Measurements from ENCODE around the gene KNSTRN. TPM values are rescaled to one million over a fixed set of nuclear protein-coding genes. Genes with fewer than 3 reads are reported as not detected.

KNSTRN gene
- total and polyA plus RNA-seq, 4 experiments from 2014 or later, result 1.0 to 8.8 (median 4.6) TPM

GRCh38 chr15:40369474-40369869, 13.0 kb upstream of the KNSTRN start:
- Histone ChIP-seq H3K27ac (ENCODE audit: low read depth, low read length) (no peak overlapping the region), H3K9me3 (ENCODE audit: control insufficient read depth in 1 of 2, low read length in 2 of 2) (no peaks in the 10 kb centered on the region), H3K27me3 (ENCODE audit: insufficient read depth, low read length) (no peaks in the 10 kb centered on the region), H3K4me1 (ENCODE audit: insufficient read depth, low read length) (peaks cover 24% of the 10 kb centered on the region), H3K4me3 (ENCODE audit: low read length in 2 of 2) (no peak overlapping the region), H3K36me3 (ENCODE audit: insufficient read depth, low read length) (no peaks in the 10 kb centered on the region)
- peak overlapping the region in 2 of 7 donors; percentile 31 to 73 for H3K27ac Mint-ChIP-seq
- intact Hi-C loops (cut with micrococcal nuclease), result loop anchor here (5.0 kb wide), 2 partner anchors 38 to 198 kb away; partner anchors contain the start of genes CCDC32, IVD and RPUSD2
- peaks cover 11 to 27% (median 18%) of the 10 kb centered on the region in 4 donors for H3K4me1 Mint-ChIP-seq
- ChIA-PET POLR2A (ENCODE audit: partially characterized antibody) (interaction anchor here (1.3 to 2.8 kb wide), 3 partner anchors 12 to 61 kb away, joined by 4 to 13 read pairs (median 4); partner anchors contain the start of genes DISP2 and PLCB2), CTCF (ENCODE audit: partially characterized antibody) (interaction anchor here (1.0 to 5.7 kb wide), 12 partner anchors 8 to 158 kb away, joined by 3 to 48 read pairs (median 4); partner anchors contain the start of genes BAHD1, CCDC9B, IVD and KNSTRN)
- peak overlapping the region in 3 of 8 donors; percentile 66 to 79 (median 70) for H3K4me3 Mint-ChIP-seq
- no peaks in the 10 kb centered on the region for H3K27me3 Mint-ChIP-seq
- no peaks in the 10 kb centered on the region for H3K9me3 Mint-ChIP-seq
- no peak for DNase-seq
- H3K36me3 Mint-ChIP-seq, result no peaks in the 10 kb centered on the region

- no peak overlapping the region for H3K4me3 ChIP-seq (ENCODE audit: low read length in 2 of 2)
- no peak for DNase-seq
- Mint-ChIP-seq H3K4me1 (peaks cover 11 to 27% (median 18%) of the 10 kb centered on the region in 4 donors), H3K27ac (peak overlapping the region in 1 of 7 donors; percentile 65), H3K27me3 (no peaks in the 10 kb centered on the region), H3K4me3 (no peak overlapping the region), H3K36me3 (no peaks in the 10 kb centered on the region), H3K9me3 (no peaks in the 10 kb centered on the region)
- intact Hi-C loops (cut with micrococcal nuclease), result loop anchor here (5.0 kb wide), 2 partner anchors 37 to 197 kb away; partner anchors contain the start of genes CCDC32, IVD and RPUSD2
- ChIA-PET POLR2A (ENCODE audit: partially characterized antibody) (interaction anchor here (1.4 kb wide), 1 partner anchor 12 kb away, joined by 4 read pairs; the partner anchor contains the start of gene DISP2), CTCF (ENCODE audit: partially characterized antibody) (interaction anchor here (0.6 to 5.7 kb wide), 8 partner anchors 7 to 61 kb away, joined by 3 to 48 read pairs (median 9); partner anchors contain the start of genes IVD and KNSTRN)
- no peaks in the 10 kb centered on the region for H3K36me3 ChIP-seq (ENCODE audit: insufficient read depth, low read length)
- H3K9me3 ChIP-seq (ENCODE audit: control insufficient read depth in 1 of 2, low read length in 2 of 2), result no peaks in the 10 kb centered on the region
- peaks cover 24% of the 10 kb centered on the region for H3K4me1 ChIP-seq (ENCODE audit: insufficient read depth, low read length)
- H3K27me3 ChIP-seq (ENCODE audit: insufficient read depth, low read length), result no peaks in the 10 kb centered on the region
- H3K27ac ChIP-seq (ENCODE audit: low read depth, low read length), result no peak overlapping the region
Measured at GRCh38 chr15:40369971-40370370, 12.6 kb upstream of the KNSTRN start.

DNA sequence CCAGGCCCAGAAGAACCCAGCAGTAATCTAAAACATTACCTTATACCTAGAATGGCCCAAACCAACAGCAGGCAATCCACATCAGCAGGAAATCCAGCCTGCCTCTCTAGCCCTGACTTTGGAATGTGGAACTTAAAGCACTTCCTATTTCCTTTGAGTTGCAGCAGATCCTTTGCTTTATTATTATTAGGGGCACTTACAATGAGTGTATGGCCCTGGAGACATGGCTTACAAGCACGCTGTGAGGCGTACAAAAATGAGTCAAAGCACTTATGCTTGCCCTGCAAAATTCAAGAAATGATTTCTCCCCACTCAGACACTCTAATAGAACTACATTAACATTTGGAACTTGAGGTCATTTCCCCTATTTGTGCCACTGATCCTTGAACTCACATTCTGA, 9.5 kb upstream of the KNSTRN start:
- Histone ChIP-seq H3K27ac (ENCODE audit: low read depth, low read length) (no peak overlapping the region), H3K27me3 (ENCODE audit: insufficient read depth, low read length) (no peaks in the 10 kb centered on the region), H3K36me3 (ENCODE audit: insufficient read depth, low read length) (no peaks in the 10 kb centered on the region), H3K4me1 (ENCODE audit: insufficient read depth, low read length) (peaks cover 3% of the 10 kb centered on the region), H3K9me3 (ENCODE audit: control insufficient read depth in 1 of 2, low read length in 2 of 2) (no peaks in the 10 kb centered on the region), H3K4me3 (ENCODE audit: low read length in 2 of 2) (no peak overlapping the region)
- DNase-seq, result no peak
- POLR2A ChIA-PET (ENCODE audit: partially characterized antibody), result no interaction called here
- Mint-ChIP-seq H3K4me3 (no peak overlapping the region), H3K36me3 (no peaks in the 10 kb centered on the region), H3K27ac (no peak overlapping the region), H3K4me1 (peaks cover 0 to 7% (median 2%) of the 10 kb centered on the region in 4 donors), H3K27me3 (no peaks in the 10 kb centered on the region), H3K9me3 (no peaks in the 10 kb centered on the region)
- CTCF ChIA-PET (ENCODE audit: partially characterized antibody), result interaction anchor here (1.9 to 3.0 kb wide), 3 partner anchors 30 to 50 kb away, joined by 8 to 10 read pairs (median 8); no protein-coding TSS in a partner anchor
- intact Hi-C loops (cut with micrococcal nuclease), result no loop called here

DNA sequence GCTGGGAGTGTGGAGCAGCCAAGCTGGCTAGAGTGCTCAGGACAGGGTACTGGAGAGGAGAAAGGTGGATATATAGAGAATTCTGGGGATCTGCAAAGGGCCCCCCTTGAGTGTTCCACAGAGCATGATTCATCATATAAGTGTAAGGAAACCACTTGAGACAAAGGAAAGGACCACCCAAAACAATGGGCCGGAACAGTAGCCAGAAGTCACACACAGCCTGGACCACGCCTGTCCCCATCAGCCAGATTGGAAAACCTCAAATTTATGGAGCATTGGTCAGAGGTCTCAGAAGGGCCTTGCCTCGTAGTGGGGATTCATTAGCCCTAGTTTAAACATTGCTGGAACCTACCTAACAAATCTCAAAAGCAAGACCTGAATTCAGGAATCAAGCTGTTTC, 4.9 kb upstream of the KNSTRN start:
- no peaks in the 10 kb centered on the region for H3K36me3 ChIP-seq (ENCODE audit: insufficient read depth, low read length)
- ChIA-PET POLR2A (ENCODE audit: partially characterized antibody) (no interaction called here), CTCF (ENCODE audit: partially characterized antibody) (interaction anchor here (3.0 kb wide), 1 partner anchor 9 kb away, joined by 11 read pairs; no protein-coding TSS in a partner anchor)
- Mint-ChIP-seq H3K27ac (no peak overlapping the region), H3K4me3 (no peak overlapping the region), H3K4me1 (peaks cover 2 to 6% (median 3%) of the 10 kb centered on the region in 4 donors), H3K27me3 (peaks cover 0 to 2% of the 10 kb centered on the region in 2 donors), H3K36me3 (no peaks in the 10 kb centered on the region), H3K9me3 (no peaks in the 10 kb centered on the region)
- H3K27me3 ChIP-seq (ENCODE audit: insufficient read depth, low read length), result no peaks in the 10 kb centered on the region
- intact Hi-C loops (cut with micrococcal nuclease), result no loop called here
- no peak overlapping the region for H3K4me3 ChIP-seq (ENCODE audit: low read length in 2 of 2)
- H3K27ac ChIP-seq (ENCODE audit: low read depth, low read length), result no peak overlapping the region
- no peaks in the 10 kb centered on the region for H3K9me3 ChIP-seq (ENCODE audit: control insufficient read depth in 1 of 2, low read length in 2 of 2)
- DNase-seq, result no peak
- H3K4me1 ChIP-seq (ENCODE audit: insufficient read depth, low read length), result peaks cover 3% of the 10 kb centered on the region

DNA sequence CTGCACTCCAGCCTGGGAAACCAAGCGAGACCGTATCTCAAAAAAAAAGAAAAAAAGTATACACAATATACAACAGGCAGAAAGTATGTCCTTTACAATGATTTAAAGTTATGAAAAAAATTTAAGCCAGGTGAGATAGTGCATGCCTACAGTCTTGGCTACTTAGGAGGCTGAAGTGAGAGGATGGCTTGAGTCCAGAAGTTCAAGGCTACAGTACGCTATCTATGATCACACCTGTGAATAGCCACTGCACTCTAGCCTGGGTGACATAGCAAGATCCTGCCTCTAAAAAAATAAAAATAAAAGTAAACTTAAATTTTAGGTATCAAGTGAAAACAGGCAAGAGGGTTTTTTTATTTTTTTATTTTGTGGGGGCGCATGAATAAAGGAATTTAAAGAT, 3.1 kb upstream of the KNSTRN start:
- Histone ChIP-seq H3K36me3 (ENCODE audit: insufficient read depth, low read length) (no peaks in the 10 kb centered on the region), H3K9me3 (ENCODE audit: control insufficient read depth in 1 of 2, low read length in 2 of 2) (no peaks in the 10 kb centered on the region), H3K27me3 (ENCODE audit: insufficient read depth, low read length) (no peaks in the 10 kb centered on the region), H3K4me3 (ENCODE audit: low read length in 2 of 2) (no peak overlapping the region), H3K27ac (ENCODE audit: low read depth, low read length) (no peak overlapping the region), H3K4me1 (ENCODE audit: insufficient read depth, low read length) (peaks cover 11% of the 10 kb centered on the region)
- POLR2A ChIA-PET (ENCODE audit: partially characterized antibody), result no interaction called here
- H3K9me3 Mint-ChIP-seq, result no peaks in the 10 kb centered on the region
- H3K4me1 Mint-ChIP-seq, result peaks cover 10 to 16% (median 15%) of the 10 kb centered on the region in 4 donors
- no peak for DNase-seq
- H3K4me3 Mint-ChIP-seq, result no peak overlapping the region
- CTCF ChIA-PET (ENCODE audit: partially characterized antibody), result interaction anchor here (5.8 kb wide), 1 partner anchor 10 kb away, joined by 48 read pairs; no protein-coding TSS in a partner anchor
- peaks cover 0 to 2% of the 10 kb centered on the region in 2 donors for H3K27me3 Mint-ChIP-seq
- peaks cover 0 to 2% of the 10 kb centered on the region in 2 donors for H3K36me3 Mint-ChIP-seq
- no peak overlapping the region for H3K27ac Mint-ChIP-seq
- intact Hi-C loops (cut with micrococcal nuclease), result no loop called here

DNA sequence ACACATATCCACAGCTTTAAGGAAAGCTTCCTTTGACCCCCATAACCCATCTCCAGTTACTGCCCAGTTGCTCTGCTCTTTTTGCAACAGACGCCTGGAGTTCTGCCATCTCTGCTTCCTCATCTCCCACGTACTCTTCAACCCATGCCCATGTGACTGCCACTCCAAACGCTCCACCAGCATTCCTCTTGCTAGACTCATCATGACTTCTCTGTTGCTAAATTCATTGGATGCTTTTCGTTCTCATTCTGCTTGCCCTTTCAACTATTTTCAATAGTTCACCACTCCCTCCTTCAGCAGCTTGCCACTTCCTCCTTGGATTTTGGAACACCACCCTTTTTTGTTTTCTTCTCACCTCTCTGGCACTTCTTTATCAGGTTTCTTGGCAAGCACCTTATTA, 2.7 kb upstream of the KNSTRN start:
- H3K27me3 Mint-ChIP-seq, result peaks cover 0 to 2% of the 10 kb centered on the region in 2 donors
- no peak for DNase-seq
- H3K9me3 ChIP-seq (ENCODE audit: control insufficient read depth in 1 of 2, low read length in 2 of 2), result no peaks in the 10 kb centered on the region
- H3K27ac Mint-ChIP-seq, result peak overlapping the region in 1 of 7 donors; percentile 12
- H3K36me3 ChIP-seq (ENCODE audit: insufficient read depth, low read length), result no peaks in the 10 kb centered on the region
- H3K27ac ChIP-seq (ENCODE audit: low read depth, low read length), result no peak overlapping the region
- ChIA-PET POLR2A (ENCODE audit: partially characterized antibody) (no interaction called here), CTCF (ENCODE audit: partially characterized antibody) (interaction anchor here (0.6 to 5.8 kb wide), 2 partner anchors 10 to 200 kb away, joined by 3 to 48 read pairs; no protein-coding TSS in a partner anchor)
- peaks cover 10 to 20% (median 16%) of the 10 kb centered on the region in 4 donors for H3K4me1 Mint-ChIP-seq
- peaks cover 0 to 2% of the 10 kb centered on the region in 2 donors for H3K36me3 Mint-ChIP-seq
- H3K4me3 ChIP-seq (ENCODE audit: low read length in 2 of 2), result no peak overlapping the region
- H3K27me3 ChIP-seq (ENCODE audit: insufficient read depth, low read length), result no peaks in the 10 kb centered on the region
- H3K9me3 Mint-ChIP-seq, result no peaks in the 10 kb centered on the region
- H3K4me1 ChIP-seq (ENCODE audit: insufficient read depth, low read length), result peaks cover 11% of the 10 kb centered on the region
- no peak overlapping the region for H3K4me3 Mint-ChIP-seq
- intact Hi-C loops (cut with micrococcal nuclease), result loop anchor here (5.0 kb wide), 1 partner anchor 1928 kb away; the partner anchor contains the start of gene FAM98B

GRCh38 chr15:40380636-40381035, 1.9 kb upstream of the KNSTRN start:
- intact Hi-C loops (cut with micrococcal nuclease), result loop anchor here (5.0 kb wide), 1 partner anchor 1928 kb away; the partner anchor contains the start of gene FAM98B
- CTCF ChIA-PET (ENCODE audit: partially characterized antibody), result interaction anchor here (0.6 to 5.8 kb wide), 2 partner anchors 11 to 201 kb away, joined by 3 to 48 read pairs; no protein-coding TSS in a partner anchor

More at GRCh38 chr15:40380636-40381035, 1.9 kb upstream of the KNSTRN start:
- Histone ChIP-seq H3K4me1 (ENCODE audit: insufficient read depth, low read length) (peaks cover 11% of the 10 kb centered on the region), H3K4me3 (ENCODE audit: low read length in 2 of 2) (no peak overlapping the region), H3K36me3 (ENCODE audit: insufficient read depth, low read length) (no peaks in the 10 kb centered on the region), H3K9me3 (ENCODE audit: control insufficient read depth in 1 of 2, low read length in 2 of 2) (no peaks in the 10 kb centered on the region), H3K27ac (ENCODE audit: low read depth, low read length) (no peak overlapping the region), H3K27me3 (ENCODE audit: insufficient read depth, low read length) (no peaks in the 10 kb centered on the region)
- Mint-ChIP-seq H3K4me1 (peaks cover 10 to 20% (median 16%) of the 10 kb centered on the region in 4 donors), H3K27me3 (peaks cover 0 to 2% of the 10 kb centered on the region in 2 donors), H3K36me3 (peaks cover 4 to 5% of the 10 kb centered on the region in 2 donors), H3K27ac (peak overlapping the region in 1 of 7 donors; percentile 10), H3K4me3 (peak overlapping the region in 1 of 8 donors; percentile 13), H3K9me3 (no peaks in the 10 kb centered on the region)
- POLR2A ChIA-PET (ENCODE audit: partially characterized antibody), result no interaction called here
- DNase-seq, result no peak

Data from CD4-positive, alpha-beta memory T cell (primary cell).